ENCODE measurements around the gene BPI.
"Not testable (repeated sequence)": the region's sequence is repeated elsewhere in the genome, so short reads cannot be mapped to it uniquely, and the experiment has no call there.

BPI gene

GRCh38 chr20:38338849-38339520 is 35.0 kb downstream of the BPI start:
- DNase-seq: no peak
- peaks cover 23 to 75% of the 10 kb centered on the region in 2 donors for H3K27me3 Mint-ChIP-seq
- H3K36me3 Mint-ChIP-seq (ENCODE audit: insufficient read depth): no peaks in the 10 kb centered on the region
- H3K9me3 Mint-ChIP-seq: peaks cover 6 to 14% of the 10 kb centered on the region in 2 donors
- peaks cover 0 to 2% of the 10 kb centered on the region in 2 donors for H3K4me1 Mint-ChIP-seq (ENCODE audit: low read depth in 2 of 2)
- H3K27ac Mint-ChIP-seq: no peak overlapping the region
- H3K4me3 Mint-ChIP-seq: no peak overlapping the region
- ATAC-seq (replicated peaks): no peak

GRCh38 chr20:38339521-38339896 is 35.6 kb downstream of the BPI start:
- H3K9me3 Mint-ChIP-seq: peaks cover 6 to 14% of the 10 kb centered on the region in 2 donors
- H3K4me3 Mint-ChIP-seq; DNase-seq; H3K27ac Mint-ChIP-seq; H3K36me3 Mint-ChIP-seq (ENCODE audit: insufficient read depth); H3K4me1 Mint-ChIP-seq (ENCODE audit: low read depth in 2 of 2); ATAC-seq (replicated peaks): not testable (repeated sequence)
- peaks cover 23 to 75% of the 10 kb centered on the region in 2 donors for H3K27me3 Mint-ChIP-seq

DNA sequence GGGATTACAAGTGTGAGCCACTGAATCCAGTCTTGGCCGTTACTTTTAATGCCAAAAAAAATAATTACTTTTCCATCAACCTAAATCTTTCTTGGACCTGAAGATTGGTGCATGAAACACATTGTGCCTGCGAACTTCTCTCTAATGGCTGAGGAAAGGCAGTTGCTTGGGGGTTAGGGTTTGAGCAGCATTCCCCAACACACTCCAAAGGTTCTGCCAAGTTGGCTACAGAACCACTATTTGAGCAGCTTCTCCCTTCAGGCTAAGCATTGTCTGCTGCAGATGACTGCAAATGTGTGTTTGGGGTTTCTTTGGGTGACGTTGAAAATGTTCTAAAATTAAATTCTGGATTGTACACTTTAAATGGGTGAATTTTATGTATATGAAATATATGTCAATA is 36.0 kb downstream of the BPI start:
- ATAC-seq (replicated peaks) (no peak), DNase-seq (no peak)
- Mint-ChIP-seq H3K27me3 (peaks cover 23 to 74% of the 10 kb centered on the region in 2 donors), H3K36me3 (ENCODE audit: insufficient read depth) (no peaks in the 10 kb centered on the region), H3K4me1 (ENCODE audit: low read depth in 2 of 2) (peaks cover 0 to 2% of the 10 kb centered on the region in 2 donors), H3K27ac (no peak overlapping the region), H3K4me3 (no peak overlapping the region), H3K9me3 (peaks cover 6 to 14% of the 10 kb centered on the region in 2 donors)

DNA sequence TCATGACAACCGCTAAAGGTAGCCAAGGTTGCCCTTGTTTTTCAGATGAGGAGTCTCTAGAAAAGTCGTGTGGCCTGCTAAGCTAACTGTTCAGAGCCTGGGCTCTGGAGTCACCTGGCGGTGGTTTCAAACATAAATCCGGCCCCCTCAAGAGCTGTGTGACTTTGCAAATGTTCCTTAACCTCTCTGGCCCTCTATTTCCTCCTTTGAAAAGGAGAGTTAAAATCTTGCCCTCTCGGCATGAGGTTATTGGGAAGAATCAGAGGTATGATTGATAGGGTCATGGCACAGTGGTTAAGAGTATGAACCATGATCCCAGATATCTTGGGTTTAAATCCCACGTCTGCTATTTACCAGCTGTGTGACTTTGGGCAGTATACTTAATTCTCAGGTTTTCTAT is 36.7 kb downstream of the BPI start:
- H3K27me3 Mint-ChIP-seq: peaks cover 21 to 67% of the 10 kb centered on the region in 2 donors
- H3K4me3 Mint-ChIP-seq: no peak overlapping the region
- H3K27ac Mint-ChIP-seq: no peak overlapping the region
- no peak for ATAC-seq (replicated peaks)
- peaks cover 6 to 14% of the 10 kb centered on the region in 2 donors for H3K9me3 Mint-ChIP-seq
- no peaks in the 10 kb centered on the region for H3K36me3 Mint-ChIP-seq (ENCODE audit: insufficient read depth)
- peaks cover 0 to 2% of the 10 kb centered on the region in 2 donors for H3K4me1 Mint-ChIP-seq (ENCODE audit: low read depth in 2 of 2)
- DNase-seq: no peak

GRCh38 chr20:38342216-38342615 is 38.3 kb downstream of the BPI start:
- H3K36me3 Mint-ChIP-seq (ENCODE audit: insufficient read depth): no peaks in the 10 kb centered on the region
- no peak overlapping the region for H3K4me3 Mint-ChIP-seq
- H3K9me3 Mint-ChIP-seq: peaks cover 4 to 11% of the 10 kb centered on the region in 2 donors
- H3K27me3 Mint-ChIP-seq: peaks cover 13 to 62% of the 10 kb centered on the region in 2 donors
- ATAC-seq (replicated peaks) (no peak), DNase-seq (no peak)
- H3K4me1 Mint-ChIP-seq (ENCODE audit: low read depth in 2 of 2): no peaks in the 10 kb centered on the region
- H3K27ac Mint-ChIP-seq: no peak overlapping the region

GRCh38 chr20:38342713-38343310 is 38.9 kb downstream of the BPI start:
- ATAC-seq (replicated peaks): no peak
- peaks cover 12 to 62% of the 10 kb centered on the region in 2 donors for H3K27me3 Mint-ChIP-seq
- H3K9me3 Mint-ChIP-seq: peaks cover 3 to 5% of the 10 kb centered on the region in 2 donors
- no peak overlapping the region for H3K27ac Mint-ChIP-seq
- H3K36me3 Mint-ChIP-seq (ENCODE audit: insufficient read depth): no peaks in the 10 kb centered on the region
- DNase-seq: no peak
- H3K4me3 Mint-ChIP-seq: no peak overlapping the region
- no peaks in the 10 kb centered on the region for H3K4me1 Mint-ChIP-seq (ENCODE audit: low read depth in 2 of 2)

GRCh38 chr20:38343311-38344106 is 39.6 kb downstream of the BPI start:
- H3K4me1 Mint-ChIP-seq (ENCODE audit: low read depth in 2 of 2): no peaks in the 10 kb centered on the region
- ATAC-seq (replicated peaks): no peak
- no peak overlapping the region for H3K27ac Mint-ChIP-seq
- no peak for DNase-seq
- peaks cover 11 to 59% of the 10 kb centered on the region in 2 donors for H3K27me3 Mint-ChIP-seq
- no peaks in the 10 kb centered on the region for H3K9me3 Mint-ChIP-seq
- H3K4me3 Mint-ChIP-seq: no peak overlapping the region
- H3K36me3 Mint-ChIP-seq (ENCODE audit: insufficient read depth): no peaks in the 10 kb centered on the region

DNA sequence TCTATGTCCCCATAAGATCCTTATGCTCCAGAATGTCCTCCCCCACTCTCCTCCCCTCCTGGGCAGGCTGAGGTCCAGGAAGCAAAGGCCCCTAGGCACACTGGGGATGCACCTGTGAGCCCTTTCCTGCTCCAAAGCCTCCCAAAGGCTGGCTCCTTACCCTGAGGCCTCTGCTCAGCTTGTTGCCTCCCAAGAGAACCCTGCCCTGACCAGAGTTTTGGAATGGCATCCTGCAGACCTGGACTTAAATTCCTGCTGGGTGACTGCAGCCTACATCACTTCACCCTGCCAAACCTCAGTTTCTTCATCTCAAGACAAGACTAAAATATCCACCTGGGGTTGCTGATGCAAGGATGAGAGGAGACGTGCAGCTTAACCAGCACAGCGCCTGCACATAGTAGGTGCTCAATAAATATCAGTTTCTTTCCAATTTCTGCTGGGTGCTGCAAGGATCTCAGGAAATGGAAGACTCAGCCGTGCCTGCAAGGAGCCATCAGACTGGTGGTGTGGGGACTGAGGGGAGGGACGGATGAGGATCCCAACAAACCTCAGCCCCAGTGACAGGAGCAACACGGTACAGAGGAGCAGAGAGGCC is 40.2 kb downstream of the BPI start:
- Mint-ChIP-seq H3K9me3 (no peaks in the 10 kb centered on the region), H3K27me3 (peaks cover 16 to 56% of the 10 kb centered on the region in 2 donors), H3K4me3 (no peak overlapping the region), H3K36me3 (ENCODE audit: insufficient read depth) (no peaks in the 10 kb centered on the region), H3K27ac (no peak overlapping the region), H3K4me1 (ENCODE audit: low read depth in 2 of 2) (no peaks in the 10 kb centered on the region)
- ATAC-seq (replicated peaks): no peak
- no peak for DNase-seq

DNA sequence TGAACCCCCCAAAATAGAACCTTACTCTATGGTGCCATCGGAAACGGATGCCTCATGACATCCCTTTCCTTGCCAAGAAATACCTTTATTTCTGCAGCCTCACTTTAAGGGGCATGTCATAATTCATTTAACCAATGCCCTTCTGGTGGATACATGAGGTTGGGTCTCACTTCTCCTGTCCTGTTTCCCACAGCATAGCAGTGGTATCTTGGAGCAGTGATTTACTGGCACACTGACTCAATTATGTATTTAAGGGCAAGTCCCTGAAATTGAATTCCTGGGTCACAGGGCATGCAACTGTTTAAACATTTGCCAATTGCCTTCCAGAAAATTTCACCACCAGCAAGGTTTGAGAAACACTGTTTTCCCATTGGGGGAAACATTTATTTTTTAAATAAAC is 41.7 kb downstream of the BPI start:
- H3K27ac Mint-ChIP-seq: no peak overlapping the region
- peaks cover 20 to 59% of the 10 kb centered on the region in 2 donors for H3K27me3 Mint-ChIP-seq
- no peaks in the 10 kb centered on the region for H3K9me3 Mint-ChIP-seq

DNA sequence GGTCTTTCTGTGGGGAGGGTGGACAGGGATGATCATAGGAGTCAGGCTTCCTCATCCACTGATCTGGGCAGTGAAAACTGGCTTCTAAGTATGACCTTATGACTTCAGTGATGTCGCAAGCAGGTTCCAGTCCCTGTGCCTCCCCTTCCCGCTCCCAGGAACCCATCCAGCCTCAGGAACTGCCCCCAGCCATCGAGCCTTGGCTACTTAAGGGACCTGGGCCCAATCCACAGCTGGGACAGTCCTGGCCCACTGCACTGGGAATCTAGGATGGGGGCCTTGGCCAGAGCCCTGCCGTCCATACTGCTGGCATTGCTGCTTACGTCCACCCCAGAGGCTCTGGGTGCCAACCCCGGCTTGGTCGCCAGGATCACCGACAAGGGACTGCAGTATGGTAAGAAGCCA is 42.3 kb downstream of the BPI start, which contains the start of gene LBP:
Gene LBP, plus strand, starts transcription at position 236 of the 405 bp plus-strand sequence. Its CDS starts 35 bp downstream, at position 271.
- no peaks in the 10 kb centered on the region for H3K36me3 Mint-ChIP-seq (ENCODE audit: insufficient read depth)
- H3K9me3 Mint-ChIP-seq: no peaks in the 10 kb centered on the region
- ATAC-seq (replicated peaks): no peak
- no peak for DNase-seq
- H3K27me3 Mint-ChIP-seq: peaks cover 20 to 58% of the 10 kb centered on the region in 2 donors
- H3K4me1 Mint-ChIP-seq (ENCODE audit: low read depth in 2 of 2): no peaks in the 10 kb centered on the region
- H3K27ac Mint-ChIP-seq: no peak within 1 kb of the TSS
- H3K4me3 Mint-ChIP-seq: no peak within 1 kb of the TSS

More for the DNA sequence above, 41.7 kb downstream of the BPI start:
- no peaks in the 10 kb centered on the region for H3K4me1 Mint-ChIP-seq (ENCODE audit: low read depth in 2 of 2)
- no peak for ATAC-seq (replicated peaks)
- H3K4me3 Mint-ChIP-seq: no peak overlapping the region
- no peaks in the 10 kb centered on the region for H3K36me3 Mint-ChIP-seq (ENCODE audit: insufficient read depth)
- DNase-seq: no peak

DNA sequence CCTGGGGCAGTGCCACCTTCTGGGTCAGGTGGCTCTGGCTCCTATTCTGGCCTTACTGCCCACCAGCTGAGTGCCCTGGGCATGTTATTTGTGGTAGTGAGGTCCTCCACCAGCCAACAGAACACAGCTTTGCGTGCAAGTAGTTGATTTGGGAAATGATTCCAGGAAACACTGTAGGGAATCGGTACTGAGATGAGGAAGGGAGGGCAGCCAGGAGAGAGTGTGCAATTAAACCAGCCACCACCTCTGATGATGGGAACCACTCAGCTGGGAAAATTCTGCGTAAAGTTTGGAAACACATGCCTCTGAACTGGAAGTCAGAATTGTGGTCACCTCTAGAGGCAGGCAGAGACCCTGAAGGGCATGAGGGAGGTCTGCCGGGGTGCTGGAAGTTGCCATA is 42.8 kb downstream of the BPI start:
- Mint-ChIP-seq H3K9me3 (no peaks in the 10 kb centered on the region), H3K27me3 (peaks cover 20 to 53% of the 10 kb centered on the region in 2 donors), H3K4me1 (ENCODE audit: low read depth in 2 of 2) (no peaks in the 10 kb centered on the region), H3K27ac (no peak overlapping the region), H3K4me3 (no peak overlapping the region), H3K36me3 (ENCODE audit: insufficient read depth) (no peaks in the 10 kb centered on the region)
- ATAC-seq (replicated peaks) (no peak), DNase-seq (no peak)

GRCh38 chr20:38349856-38350255 is 45.9 kb downstream of the BPI start:
- peaks cover 20 to 36% of the 10 kb centered on the region in 2 donors for H3K27me3 Mint-ChIP-seq
- DNase-seq: no peak
- no peaks in the 10 kb centered on the region for H3K36me3 Mint-ChIP-seq (ENCODE audit: insufficient read depth)
- ATAC-seq (replicated peaks): no peak
- no peaks in the 10 kb centered on the region for H3K9me3 Mint-ChIP-seq
- H3K4me1 Mint-ChIP-seq (ENCODE audit: low read depth in 2 of 2): no peaks in the 10 kb centered on the region
- no peak overlapping the region for H3K27ac Mint-ChIP-seq
- no peak overlapping the region for H3K4me3 Mint-ChIP-seq
